SU-DHL-6 (cell line): Measurements from ENCODE around the gene ZNF487.

ENCODE experiments used
- CTCF ChIP-seq: fragments of 200-600 bp; sonication (generic); IDR thresholded peaks from one replicate; pipeline ENCODE4 v1.5.1; 2017; ENCODE audit warnings: antibody characterized with exemption, mild to moderate bottlenecking, low read length, moderate library complexity; ENCODE audit not compliant: insufficient read depth, poor library complexity, severe bottlenecking
- EZH2phosphoT487 ChIP-seq: fragments of 200-600 bp; sonication (generic), shearing (Covaris generic); conservative IDR thresholded peaks from 2 replicates; pipeline ENCODE4 v1.6.1; 2018; ENCODE audit warnings: mild to moderate bottlenecking, antibody characterized with exemption, low read length, moderate library complexity, mixed read lengths

DNA sequence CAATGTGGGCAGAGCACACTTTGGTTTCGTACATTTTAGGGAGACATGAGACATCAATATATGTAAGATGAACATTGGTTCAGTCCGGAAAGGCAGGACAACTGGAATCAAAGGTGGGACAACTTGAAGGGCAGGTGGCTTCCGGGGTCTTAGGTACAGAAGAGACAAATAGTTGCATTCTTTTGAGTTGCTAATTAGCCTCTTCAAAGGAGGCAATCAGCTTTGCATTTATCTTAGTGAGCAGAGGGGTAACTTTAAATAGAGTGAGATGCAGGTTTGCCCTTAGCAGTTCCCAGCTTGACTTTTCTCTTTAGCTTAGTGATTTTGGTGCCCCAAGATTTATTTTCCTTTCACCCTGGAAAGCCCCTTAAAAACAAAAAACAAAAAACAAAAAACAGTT lies 21.3 kb downstream of the ZNF487 start:
- no peak for TF ChIP-seq CTCF
- TF ChIP-seq EZH2phosphoT487, result no peak
